ENCODE data around the gene VASP.

Gene VASP

GRCh38 chr19:45569619-45570421, 62.5 kb downstream of the VASP start:
- Mint-ChIP-seq H3K27ac (peak overlapping the region in 1 of 2 donors; percentile 57), H3K9me3 (no peaks in the 10 kb centered on the region), H3K4me3 (no peak overlapping the region), H3K36me3 (ENCODE audit: insufficient read depth) (no peaks in the 10 kb centered on the region), H3K27me3 (no peaks in the 10 kb centered on the region), H3K4me1 (ENCODE audit: low read depth in 2 of 2) (peaks cover 6 to 8% of the 10 kb centered on the region in 2 donors)
- ATAC-seq (replicated peaks) = peak; percentile 61
- DNase-seq = peak; percentile 46 to 49 (median 48)

GRCh38 chr19:45571457-45572220, 64.4 kb downstream of the VASP start:
- H3K9me3 Mint-ChIP-seq = no peaks in the 10 kb centered on the region
- peaks cover 7 to 9% of the 10 kb centered on the region in 2 donors for H3K4me1 Mint-ChIP-seq (ENCODE audit: low read depth in 2 of 2)
- no peaks in the 10 kb centered on the region for H3K27me3 Mint-ChIP-seq
- H3K36me3 Mint-ChIP-seq (ENCODE audit: insufficient read depth) = no peaks in the 10 kb centered on the region
- H3K4me3 Mint-ChIP-seq = no peak overlapping the region
- DNase-seq = no peak
- ATAC-seq (replicated peaks) = no peak
- H3K27ac Mint-ChIP-seq = no peak overlapping the region

DNA sequence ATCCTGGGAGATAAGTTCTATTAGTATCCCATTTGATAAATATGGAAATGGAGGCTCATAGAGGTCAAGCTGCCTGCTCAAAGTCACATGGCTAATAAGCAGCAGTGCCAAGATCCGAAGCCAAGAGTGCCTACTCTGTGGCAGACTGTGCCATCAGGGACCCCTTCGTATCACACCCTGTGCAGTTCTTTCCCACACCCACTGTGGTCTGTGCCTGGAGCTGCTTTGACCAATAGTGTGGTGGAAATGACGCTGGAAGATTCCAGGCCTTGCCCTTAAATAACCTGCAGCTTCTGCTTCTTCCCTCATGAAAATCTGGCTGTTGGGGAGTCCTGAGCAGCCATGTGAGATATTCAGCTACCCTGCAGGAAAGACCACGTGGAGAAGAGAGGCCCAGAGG, 67.2 kb downstream of the VASP start:
- Mint-ChIP-seq H3K4me3 (no peak overlapping the region), H3K9me3 (no peaks in the 10 kb centered on the region), H3K4me1 (ENCODE audit: low read depth in 2 of 2) (peaks cover 11% of the 10 kb centered on the region in 2 donors), H3K36me3 (ENCODE audit: insufficient read depth) (no peaks in the 10 kb centered on the region), H3K27ac (no peak overlapping the region), H3K27me3 (no peaks in the 10 kb centered on the region)
- no peak for ATAC-seq (replicated peaks)
- DNase-seq = no peak

DNA sequence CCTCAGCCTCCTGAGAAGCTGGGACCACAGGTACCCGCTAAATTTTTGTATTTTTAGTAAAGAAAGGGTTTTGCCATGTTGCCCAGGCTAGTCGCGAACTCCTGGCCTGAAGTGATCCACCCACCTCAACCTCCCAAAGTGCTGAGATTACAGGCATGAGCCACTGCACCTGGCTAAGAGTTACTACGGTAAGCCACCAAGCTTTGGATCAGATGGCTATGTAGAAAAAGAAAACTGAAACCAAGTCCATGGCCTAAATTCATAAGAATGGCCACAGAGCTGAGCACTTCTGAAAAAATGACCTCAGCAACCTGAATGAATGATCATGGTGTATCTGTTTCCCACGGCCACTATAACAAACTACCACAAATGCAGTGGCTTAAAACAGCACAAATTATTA, 67.9 kb downstream of the VASP start:
- Mint-ChIP-seq H3K27ac (no peak overlapping the region), H3K4me1 (ENCODE audit: low read depth in 2 of 2) (peaks cover 4 to 6% of the 10 kb centered on the region in 2 donors), H3K36me3 (ENCODE audit: insufficient read depth) (no peaks in the 10 kb centered on the region), H3K4me3 (no peak overlapping the region), H3K27me3 (no peaks in the 10 kb centered on the region), H3K9me3 (no peaks in the 10 kb centered on the region)
- DNase-seq = no peak
- no peak for ATAC-seq (replicated peaks)
